Measurements from ENCODE around the gene CDC42BPA. TPM values are rescaled to one million over a fixed set of nuclear protein-coding genes. Genes with fewer than 3 reads are reported as not detected.

Gene CDC42BPA
- total RNA-seq, 1 experiment from 2014 or later: 25.2 TPM

GRCh38 chr1:226950871-226951270 lies 367.4 kb downstream of the CDC42BPA start:
- CTCF ChIA-PET: interaction anchor here (0.8 to 1.3 kb wide), 2 partner anchors 325 to 326 kb away, joined by 3 to 6 read pairs; no protein-coding TSS in a partner anchor
- H3K27ac Mint-ChIP-seq: peak overlapping the region; percentile 84; the same call in 1 of the 2 replicates
- peaks cover 17% of the 10 kb centered on the region for H3K4me1 Mint-ChIP-seq
- no peak for DNase-seq (ENCODE audit: low spot score)
- POLR2A ChIA-PET: no interaction called here
- no peak for ATAC-seq
- peaks cover 14% of the 10 kb centered on the region for H3K9me3 Mint-ChIP-seq
- peaks cover 11% of the 10 kb centered on the region for H3K36me3 Mint-ChIP-seq
- H3K27me3 Mint-ChIP-seq (ENCODE audit: low read depth): no peaks in the 10 kb centered on the region
- H3K4me3 Mint-ChIP-seq: no peak overlapping the region
- TF ChIP-seq CTCF (IDR thresholded peaks at IDR 0.05) (no peak), MYBL2 (CRISPR knock-in tag; IDR thresholded peaks at IDR 0.05) (no peak), PREB (CRISPR knock-in tag; IDR thresholded peaks at IDR 0.05; ENCODE audit: borderline replicate concordance) (no peak), ETV6 (CRISPR knock-in tag; IDR thresholded peaks at IDR 0.05) (no peak), NFE2L1 (CRISPR knock-in tag; IDR thresholded peaks at IDR 0.05) (no peak), NR1H2 (CRISPR knock-in tag; IDR thresholded peaks at IDR 0.05) (no peak), GRHL2 (CRISPR knock-in tag; IDR thresholded peaks at IDR 0.05; ENCODE audit: insufficient replicate concordance, severe bottlenecking) (no peak), ERG (CRISPR knock-in tag; IDR thresholded peaks at IDR 0.05) (no peak), TEAD4 (CRISPR knock-in tag; IDR thresholded peaks at IDR 0.05) (no peak), SP1 (CRISPR knock-in tag; conservative IDR thresholded peaks at IDR 0.05) (no peak)

- ChIA-PET POLR2A (no interaction called here), CTCF (interaction anchor here (0.8 to 1.9 kb wide), 3 partner anchors 324 to 341 kb away, joined by 3 to 6 read pairs (median 5); no protein-coding TSS in a partner anchor)
- H3K9me3 Mint-ChIP-seq: peaks cover 14% of the 10 kb centered on the region
- H3K4me1 Mint-ChIP-seq: peaks cover 22% of the 10 kb centered on the region
- ATAC-seq: no peak
- no peak overlapping the region for H3K4me3 Mint-ChIP-seq
- DNase-seq (ENCODE audit: low spot score): no peak
- H3K27me3 Mint-ChIP-seq (ENCODE audit: low read depth): no peaks in the 10 kb centered on the region
- TF ChIP-seq HMGA2 (CRISPR knock-in tag; IDR thresholded peaks at IDR 0.05): no peak
- no peak overlapping the region for H3K27ac Mint-ChIP-seq
- peaks cover 11% of the 10 kb centered on the region for H3K36me3 Mint-ChIP-seq
Observed at GRCh38 chr1:226950316-226950715, 368.0 kb downstream of the CDC42BPA start.

- POLR2A ChIA-PET: interaction anchor here (0.5 kb wide), 1 partner anchor 11 kb away, joined by 5 read pairs; no protein-coding TSS in a partner anchor
- TF ChIP-seq PRRX2 (CRISPR knock-in tag; IDR thresholded peaks at IDR 0.05): no peak
- TF ChIP-seq AR (CRISPR knock-in tag; IDR thresholded peaks at IDR 0.05): no peak
- TF ChIP-seq EMX1 (CRISPR knock-in tag; IDR thresholded peaks at IDR 0.05): no peak
- TF ChIP-seq RORB (CRISPR knock-in tag; IDR thresholded peaks at IDR 0.05): no peak
- TF ChIP-seq ESRRA (CRISPR knock-in tag; IDR thresholded peaks at IDR 0.05; ENCODE audit: borderline replicate concordance): no peak
- TF ChIP-seq NFYB (CRISPR knock-in tag; conservative IDR thresholded peaks at IDR 0.05; ENCODE audit: low read depth): no peak
- no peak for TF ChIP-seq E2F4 (CRISPR knock-in tag; IDR thresholded peaks at IDR 0.05; ENCODE audit: borderline replicate concordance, low read depth)
- TF ChIP-seq HMGXB4 (CRISPR knock-in tag; IDR thresholded peaks at IDR 0.05): no peak
- TF ChIP-seq ATF1 (CRISPR knock-in tag; IDR thresholded peaks at IDR 0.05): no peak
- no peak for TF ChIP-seq MLX (CRISPR knock-in tag; IDR thresholded peaks at IDR 0.05)
- no peak for TF ChIP-seq NR2C2 (CRISPR knock-in tag; IDR thresholded peaks at IDR 0.05)
- TF ChIP-seq HMGA2 (CRISPR knock-in tag; IDR thresholded peaks at IDR 0.05): no peak
- TF ChIP-seq ZNF121 (CRISPR knock-in tag; IDR thresholded peaks at IDR 0.05): no peak
Observed at GRCh38 chr1:226949401-226949800, 368.9 kb downstream of the CDC42BPA start.

More at GRCh38 chr1:226949401-226949800, 368.9 kb downstream of the CDC42BPA start:
- peaks cover 5% of the 10 kb centered on the region for H3K36me3 Mint-ChIP-seq
- no peak overlapping the region for H3K27ac Mint-ChIP-seq
- ATAC-seq (no peak), DNase-seq (ENCODE audit: low spot score) (no peak)
- CTCF ChIA-PET: interaction anchor here (1.9 kb wide), 1 partner anchor 341 kb away, joined by 5 read pairs; no protein-coding TSS in a partner anchor
- no peak overlapping the region for H3K4me3 Mint-ChIP-seq
- no peaks in the 10 kb centered on the region for H3K27me3 Mint-ChIP-seq (ENCODE audit: low read depth)
- peaks cover 32% of the 10 kb centered on the region for H3K4me1 Mint-ChIP-seq
- H3K9me3 Mint-ChIP-seq: peaks cover 8% of the 10 kb centered on the region
